ENCODE results near the gene UBFD1.
"Not testable (repeated sequence)": the region's sequence is repeated elsewhere in the genome, so short reads cannot be mapped to it uniquely, and the experiment has no call there.

The UBFD1 gene, protein sequence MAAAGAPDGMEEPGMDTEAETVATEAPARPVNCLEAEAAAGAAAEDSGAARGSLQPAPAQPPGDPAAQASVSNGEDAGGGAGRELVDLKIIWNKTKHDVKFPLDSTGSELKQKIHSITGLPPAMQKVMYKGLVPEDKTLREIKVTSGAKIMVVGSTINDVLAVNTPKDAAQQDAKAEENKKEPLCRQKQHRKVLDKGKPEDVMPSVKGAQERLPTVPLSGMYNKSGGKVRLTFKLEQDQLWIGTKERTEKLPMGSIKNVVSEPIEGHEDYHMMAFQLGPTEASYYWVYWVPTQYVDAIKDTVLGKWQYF

GRCh38 chr16:23556881-23557778, at the start of gene UBFD1, which contains the start of gene EARS2:
UBFD1 (plus strand) TSS chr16:23557727; CDS start chr16:23557743, 16 bp downstream.
EARS2 (minus strand) TSS chr16:23557350; CDS start chr16:23557343, 7 bp downstream.
- peak; percentile 97 for DNase-seq (ENCODE audit: low read depth in 2 of 2)

- DNase-seq (ENCODE audit: low read depth in 2 of 2) = no peak
Observed at GRCh38 chr16:23508589-23509440, 48.7 kb upstream of the UBFD1 start.

- DNase-seq (ENCODE audit: low read depth in 2 of 2) = no peak
Observed at GRCh38 chr16:23509441-23509754, 48.1 kb upstream of the UBFD1 start.

- DNase-seq (ENCODE audit: low read depth in 2 of 2) = peak in 1 of 2 experiments; percentile 10
Observed at GRCh38 chr16:23509782-23510163, 47.8 kb upstream of the UBFD1 start.

DNA sequence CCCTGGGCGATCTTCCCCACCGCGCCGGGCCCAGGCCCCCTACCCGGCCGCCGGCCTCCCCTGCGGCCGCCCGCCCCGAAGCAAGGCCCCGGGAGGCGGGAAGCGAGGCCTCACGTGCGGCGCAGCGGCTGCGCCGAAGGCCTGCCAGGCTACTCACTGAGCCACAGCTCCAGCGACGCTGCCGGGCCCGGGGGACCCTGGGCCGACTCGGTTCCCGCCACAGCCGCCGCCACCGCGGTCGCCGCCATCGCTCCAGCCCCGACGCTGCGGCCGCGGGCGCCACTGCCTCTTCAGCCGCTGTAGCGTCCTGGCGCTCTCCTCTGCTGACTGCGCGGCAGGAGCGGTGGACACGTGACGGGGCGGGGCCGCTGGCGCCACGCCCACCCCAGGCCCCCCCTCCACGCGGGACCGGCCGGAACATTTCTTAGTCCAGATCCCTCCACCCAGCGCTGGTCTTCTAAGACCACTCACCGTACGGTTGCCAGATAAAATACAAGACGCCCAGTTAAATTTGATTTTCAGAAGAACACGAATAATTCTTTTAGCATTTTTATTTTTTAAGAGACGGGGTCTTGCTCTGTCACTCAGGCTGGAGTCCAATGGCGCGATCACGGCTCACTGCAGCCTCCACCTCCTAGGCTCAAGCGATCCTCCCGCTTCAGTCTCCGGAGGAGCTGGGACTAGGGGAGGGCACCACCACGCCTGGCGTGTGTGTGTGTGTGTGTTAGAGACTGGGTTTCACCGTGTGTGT, 47.2 kb upstream of the UBFD1 start, which contains the start of gene GGA2:
Gene GGA2, minus strand, starts transcription at position 331 of the 751 bp plus-strand sequence. Its CDS starts 83 bp downstream, at position 248.
- DNase-seq (ENCODE audit: low read depth in 2 of 2) = peak; percentile 64 to 69

DNA sequence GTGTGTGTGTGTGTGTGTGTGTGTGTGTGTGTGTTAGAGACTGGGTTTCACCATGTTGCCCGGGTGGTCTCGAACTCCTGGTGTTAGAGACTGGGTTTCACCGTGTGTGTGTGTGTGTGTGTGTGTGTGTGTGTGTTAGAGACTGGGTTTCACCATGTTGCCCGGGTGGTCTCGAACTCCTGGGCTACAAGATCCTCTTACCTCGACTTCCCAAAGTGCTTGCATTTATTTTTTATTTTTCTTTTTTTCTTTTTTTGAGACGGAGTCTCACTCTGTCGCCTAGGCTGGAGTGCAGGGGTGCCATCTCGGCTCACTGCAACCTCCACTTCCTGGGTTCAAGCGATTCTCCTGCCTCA, 46.6 kb upstream of the UBFD1 start:
- not testable (repeated sequence) for DNase-seq (ENCODE audit: low read depth in 2 of 2)

- DNase-seq (ENCODE audit: low read depth in 2 of 2) = no peak
Observed at GRCh38 chr16:23511731-23512130, 45.8 kb upstream of the UBFD1 start.

DNA sequence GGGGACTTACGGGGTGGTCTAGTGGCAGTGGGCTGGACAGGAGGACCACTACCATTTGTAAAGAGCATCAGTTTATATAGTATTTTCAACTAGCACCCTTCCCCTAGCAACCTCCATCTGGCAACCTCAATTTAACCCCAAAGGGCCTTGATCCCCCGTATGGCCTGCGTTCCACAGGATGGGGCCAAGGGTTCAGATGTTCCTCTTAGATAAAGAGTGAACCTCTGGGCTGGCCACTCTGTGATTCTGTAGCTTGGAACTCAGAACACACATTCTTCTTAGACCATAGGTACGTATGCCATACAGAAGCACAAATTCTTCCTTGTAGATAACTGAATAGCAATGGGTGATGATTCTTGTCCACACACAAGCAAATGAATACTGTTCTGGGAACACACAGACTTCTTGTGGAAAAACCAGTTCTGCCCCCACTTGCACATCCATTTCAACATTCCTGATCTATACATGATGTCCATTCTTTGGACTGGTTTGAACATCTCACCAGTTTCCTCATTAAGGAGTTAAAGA, 45.3 kb upstream of the UBFD1 start:
- DNase-seq (ENCODE audit: low read depth in 2 of 2) = no peak

- no peak for DNase-seq (ENCODE audit: low read depth in 2 of 2)
Observed at GRCh38 chr16:23514381-23515152, 43.0 kb upstream of the UBFD1 start.

DNA sequence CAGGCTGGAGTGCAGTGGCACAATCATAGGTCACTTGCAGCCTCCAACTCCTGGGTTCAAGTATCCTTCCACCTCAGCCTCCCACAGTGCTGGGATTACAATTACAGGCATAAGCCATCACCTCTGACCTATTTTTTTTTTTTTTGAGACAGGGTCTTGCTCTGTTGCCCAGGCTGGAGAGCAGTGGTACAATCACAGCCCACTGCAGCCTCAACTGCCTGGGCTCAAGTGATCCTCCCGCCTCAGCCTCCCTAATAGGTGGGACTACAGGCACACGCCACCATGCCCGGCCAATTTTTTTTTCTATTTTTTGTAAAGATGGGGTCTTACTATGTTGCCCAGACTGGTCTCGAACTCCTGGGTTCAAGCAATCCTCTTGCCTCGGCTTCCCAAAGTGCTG, 41.6 kb upstream of the UBFD1 start:
- no peak for DNase-seq (ENCODE audit: low read depth in 2 of 2)

DNA sequence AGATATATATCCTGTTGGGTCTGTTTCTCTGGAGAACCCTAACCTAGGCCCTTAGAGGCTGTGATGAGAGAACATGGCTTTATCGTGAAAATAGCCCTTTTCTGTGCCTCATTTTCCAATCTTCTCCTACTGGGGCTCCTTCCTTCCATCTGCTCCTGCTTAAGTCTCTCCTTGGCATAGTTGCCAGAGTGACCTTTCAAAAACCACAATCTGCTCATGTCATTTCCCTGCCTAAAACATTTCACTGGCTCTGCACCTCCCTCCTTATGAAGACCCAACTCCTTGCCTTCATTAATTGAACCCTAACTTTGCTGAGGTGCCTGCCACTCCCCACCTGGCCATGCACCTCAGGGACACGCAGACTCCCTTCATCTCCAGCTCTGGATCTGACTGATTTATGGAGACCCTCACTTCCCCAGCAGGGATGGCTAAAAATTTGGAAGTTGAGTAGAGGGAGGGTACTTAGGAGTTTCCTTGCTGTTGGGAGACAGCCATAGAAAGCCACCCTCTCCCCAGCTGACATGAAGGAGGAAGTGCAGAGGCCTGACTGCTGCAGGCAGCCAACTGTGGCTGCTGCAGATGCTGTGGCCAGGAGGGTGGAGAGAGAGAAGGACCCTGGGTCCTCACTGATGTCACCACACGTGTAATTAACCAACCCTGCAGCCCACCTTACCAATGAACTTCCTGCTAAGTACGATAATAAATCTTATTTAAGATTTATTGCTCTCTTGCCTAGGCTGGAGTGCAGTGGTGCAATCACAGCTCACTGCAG, 41.0 kb upstream of the UBFD1 start:
- no peak for DNase-seq (ENCODE audit: low read depth in 2 of 2)

GRCh38 chr16:23518435-23518891, 39.1 kb upstream of the UBFD1 start:
- DNase-seq (ENCODE audit: low read depth in 2 of 2) = no peak

- no peak for DNase-seq (ENCODE audit: low read depth in 2 of 2)
Observed at GRCh38 chr16:23519282-23519681, 38.2 kb upstream of the UBFD1 start.

GRCh38 chr16:23520500-23520899, 37.0 kb upstream of the UBFD1 start:
- no peak for DNase-seq (ENCODE audit: low read depth in 2 of 2)

DNA sequence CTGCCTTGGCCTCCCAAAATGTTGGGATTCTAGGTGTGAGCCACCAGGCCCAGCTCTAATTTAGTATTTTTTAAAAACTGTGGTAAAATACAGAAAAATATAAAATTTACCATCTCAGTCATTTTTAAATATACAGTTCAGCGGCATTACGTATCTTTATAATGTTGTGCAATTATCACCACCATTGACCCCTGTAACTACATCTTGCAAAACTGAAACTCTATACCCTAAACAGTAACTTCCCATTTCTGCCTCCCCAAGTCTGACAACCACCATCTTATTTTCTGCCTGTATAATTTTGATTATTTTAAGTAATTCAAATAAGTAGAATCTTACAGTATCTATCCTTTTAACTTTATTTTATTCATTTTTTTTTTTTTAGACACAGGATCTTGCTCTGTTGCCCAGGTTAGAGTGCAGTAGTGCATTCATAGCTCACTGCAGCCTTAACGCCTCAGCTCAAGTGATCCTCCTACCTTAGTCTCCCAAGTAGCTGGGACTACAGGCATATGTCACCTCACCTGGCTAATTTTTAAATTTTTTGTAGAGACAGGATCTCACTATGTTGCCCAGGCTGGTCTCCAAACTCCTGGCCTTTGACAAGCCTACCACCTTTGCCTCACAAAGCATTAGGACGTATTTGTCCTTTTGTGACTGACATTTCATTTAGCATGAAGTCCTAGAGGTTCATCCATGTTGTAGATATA, 36.3 kb upstream of the UBFD1 start:
- no peak for DNase-seq (ENCODE audit: low read depth in 2 of 2)

DNA sequence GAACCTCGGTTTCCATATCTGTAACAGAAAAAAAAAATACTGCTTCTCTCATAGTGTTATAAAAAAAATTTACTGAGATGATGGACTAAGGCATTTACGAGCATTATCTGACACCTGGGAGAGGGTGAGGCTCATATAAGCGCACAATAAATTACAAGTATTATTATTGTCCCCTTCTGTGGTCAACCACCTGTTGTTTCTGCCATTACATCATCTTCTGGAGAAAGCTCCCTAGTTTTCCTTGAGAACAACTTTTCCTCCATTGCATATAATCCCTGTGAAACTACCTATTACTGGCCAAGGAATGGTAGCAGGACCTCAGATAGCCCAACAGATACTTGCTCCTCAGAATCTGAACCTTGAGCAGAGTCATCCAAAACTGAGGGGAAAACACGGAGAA, 35.6 kb upstream of the UBFD1 start:
- no peak for DNase-seq (ENCODE audit: low read depth in 2 of 2)

DNA sequence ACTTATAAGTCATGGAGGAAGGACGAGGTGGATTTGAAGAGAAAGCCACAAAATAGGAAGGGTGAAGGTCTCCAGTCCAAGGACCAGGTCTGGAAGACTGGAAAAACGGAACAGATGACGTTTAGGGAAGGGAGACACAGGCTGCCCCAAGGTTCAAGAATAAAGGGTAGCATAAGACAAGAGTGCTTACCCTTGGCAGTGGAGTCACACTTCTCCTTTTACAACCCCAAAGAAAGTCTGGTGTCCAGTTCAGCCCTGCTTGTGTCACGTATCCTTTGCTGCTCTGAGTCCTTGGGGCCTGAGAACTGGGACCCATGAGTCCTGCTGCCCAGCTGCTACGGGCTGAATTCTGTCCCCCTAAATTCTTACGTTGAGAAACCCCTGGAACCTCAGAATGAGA, 34.2 kb upstream of the UBFD1 start:
- DNase-seq (ENCODE audit: low read depth in 2 of 2) = no peak

DNA sequence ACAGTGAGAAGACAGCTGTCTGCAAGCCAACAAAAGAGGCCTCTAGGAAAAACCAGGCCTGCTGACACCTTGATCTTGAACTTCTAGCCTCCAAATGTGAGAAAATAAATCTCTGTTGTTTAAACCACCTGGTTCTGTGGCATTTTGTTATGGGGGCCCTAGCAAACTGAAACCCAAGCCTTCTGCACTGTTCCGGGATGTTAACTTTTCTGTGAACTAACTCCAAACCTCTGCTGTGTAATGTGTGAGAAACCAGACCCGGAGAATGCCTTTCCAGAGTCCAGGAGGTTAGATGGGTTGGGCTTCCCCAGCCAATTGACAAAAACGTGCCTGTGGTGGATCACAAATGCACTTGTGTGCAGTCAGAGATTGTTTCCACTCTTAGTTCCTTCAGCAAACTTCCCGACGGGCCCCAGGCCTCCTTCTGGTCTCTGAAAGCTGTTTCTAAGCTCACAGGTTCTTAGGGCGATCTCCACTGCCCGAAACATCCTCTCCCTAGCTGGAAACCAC, 33.6 kb upstream of the UBFD1 start:
- no peak for DNase-seq (ENCODE audit: low read depth in 2 of 2)

DNA sequence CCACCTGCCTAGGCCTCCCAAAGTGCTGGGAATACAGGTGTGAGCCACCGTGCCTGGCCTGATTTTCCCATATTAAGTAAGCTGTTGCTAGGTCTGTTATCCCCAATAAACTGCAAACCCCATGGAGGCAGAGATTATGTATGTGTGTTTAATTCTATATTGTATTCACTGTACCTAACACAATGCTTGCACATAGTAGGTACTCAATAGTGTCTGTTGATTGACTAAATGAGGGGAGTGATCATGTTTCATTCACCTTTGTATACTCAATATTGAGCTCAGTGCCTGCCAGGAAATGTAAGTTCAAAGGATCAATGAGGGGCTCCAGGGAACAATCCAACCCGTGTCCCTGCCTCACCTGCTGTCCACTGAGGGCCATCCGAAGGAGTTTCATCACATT, 32.6 kb upstream of the UBFD1 start:
- no peak for DNase-seq (ENCODE audit: low read depth in 2 of 2)

Measured in stimulated activated CD4-positive, alpha-beta T cell treated with anti-CD3 and anti-CD28 coated beads, Interleukin-12 subunit alpha, Interleukin-12 subunit beta, amount 100 ng/mL, for 24 hours (primary cell).